Fibroblast of pulmonary artery (primary cell): ENCODE measurements around the gene TACR1.

Experiments
- DNase-seq: peaks from one replicate; pipeline ENCODE4 v3.0.0-alpha.2; 2010; ENCODE audit warnings: low read depth
- H3K4me3 ChIP-seq: replicated peaks from 2 replicates; pipeline ENCODE4 v1.5.1; 2011; ENCODE audit warnings: low read depth, mild to moderate bottlenecking, control low read depth, low read length, moderate library complexity
- CTCF ChIP-seq: IDR thresholded peaks from 2 replicates; pipeline ENCODE4 v1.5.1; 2011; ENCODE audit warnings: mild to moderate bottlenecking, control low read depth, low read length, inconsistent platforms; ENCODE audit errors: missing control alignments

The TACR1 gene

GRCh38 chr2:75195076-75195691 is 4.1 kb downstream of the TACR1 start:
- H3K4me3 ChIP-seq = no peak overlapping the region
- TF ChIP-seq CTCF = no peak
- DNase-seq = no peak

DNA sequence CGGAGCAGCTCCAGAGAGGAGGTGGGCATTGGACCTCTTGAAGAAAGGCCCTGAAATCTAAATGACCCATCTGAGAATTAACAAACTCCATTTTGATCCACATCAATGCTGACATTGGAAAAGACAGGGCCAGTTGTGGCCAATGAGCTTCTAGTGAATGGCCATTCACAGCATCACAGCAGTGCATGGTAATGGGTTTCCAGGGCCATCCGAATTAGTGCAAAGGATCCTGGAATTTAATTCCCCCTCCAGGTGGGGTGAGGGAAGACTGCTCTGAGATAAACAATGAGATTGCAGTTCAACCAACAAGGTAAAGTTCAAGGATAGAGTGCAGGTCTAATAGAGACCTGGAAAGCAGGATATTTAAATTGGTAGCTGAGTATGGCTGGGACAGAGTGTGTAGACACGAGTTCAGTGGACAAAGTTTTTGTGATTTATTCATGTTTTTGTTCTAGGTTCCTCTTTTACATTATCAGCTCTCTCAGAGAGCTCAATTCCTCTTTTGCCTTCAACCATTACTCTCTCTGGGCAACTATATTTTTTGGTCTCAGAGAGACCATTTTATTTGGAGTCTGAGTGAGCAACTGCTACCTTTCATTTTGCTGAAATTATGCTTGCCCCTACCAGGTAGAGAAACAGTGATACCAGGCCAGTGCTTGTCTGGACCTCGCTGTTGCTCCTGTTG is 5.0 kb downstream of the TACR1 start:
- no peak for DNase-seq
- no peak overlapping the region for H3K4me3 ChIP-seq
- TF ChIP-seq CTCF = no peak

- TF ChIP-seq CTCF = no peak
- H3K4me3 ChIP-seq = no peak overlapping the region
- DNase-seq = no peak
Measured at GRCh38 chr2:75192496-75192895, 6.8 kb downstream of the TACR1 start.

DNA sequence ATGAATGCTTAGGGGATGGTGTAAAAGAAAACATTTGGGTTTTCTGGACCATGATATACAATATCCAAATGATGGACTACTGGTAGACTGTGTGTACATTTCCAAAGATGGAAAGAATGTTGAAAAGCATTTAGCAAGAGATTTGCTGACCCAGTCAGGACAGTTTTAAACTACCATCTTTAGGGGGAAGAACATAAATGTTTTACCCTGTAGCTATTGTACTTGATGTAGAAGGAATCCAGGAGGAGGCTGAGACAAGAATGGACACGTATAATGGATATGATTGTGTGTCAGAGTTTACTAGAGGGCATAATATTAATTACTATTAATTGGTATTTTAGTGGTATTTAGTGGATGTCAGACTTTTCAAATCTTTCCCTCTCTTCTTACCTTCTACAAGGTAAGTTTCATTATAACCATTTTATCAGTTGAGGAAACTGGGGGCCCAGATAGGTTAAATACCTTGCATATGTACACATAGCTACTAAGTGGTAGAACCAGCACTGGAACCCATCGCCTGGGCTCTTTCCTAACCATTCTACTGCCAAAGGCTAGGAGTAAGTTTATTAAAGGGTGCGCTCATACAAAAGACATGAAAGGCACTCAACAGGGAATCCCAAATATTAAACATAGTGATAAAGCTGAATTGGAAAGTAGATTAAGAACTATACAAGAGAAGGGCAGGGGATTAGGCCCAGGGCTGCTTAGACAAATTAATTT is 8.9 kb downstream of the TACR1 start:
- no peak for TF ChIP-seq CTCF
- no peak overlapping the region for H3K4me3 ChIP-seq
- DNase-seq = no peak

DNA sequence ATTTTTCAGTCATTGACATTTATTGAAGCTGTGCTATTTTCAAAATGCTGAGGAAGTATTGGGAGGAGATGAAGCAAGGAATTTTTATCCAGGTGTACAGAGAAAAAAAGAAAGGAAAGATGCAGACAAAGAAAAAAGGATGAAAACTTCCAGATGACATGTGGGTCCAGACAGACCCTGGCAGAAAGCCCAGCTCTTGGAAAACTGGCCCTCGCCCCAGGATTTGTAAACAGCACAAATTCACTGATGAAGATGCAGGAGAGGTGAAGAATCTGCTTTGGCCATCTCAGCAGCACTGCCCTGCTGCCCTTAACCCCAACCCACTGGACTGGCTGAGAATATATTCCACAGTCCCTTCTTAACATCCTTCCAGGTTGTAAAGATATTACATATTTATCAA is 12.5 kb downstream of the TACR1 start:
- no peak overlapping the region for H3K4me3 ChIP-seq
- no peak for TF ChIP-seq CTCF
- peak; percentile 8 for DNase-seq

DNA sequence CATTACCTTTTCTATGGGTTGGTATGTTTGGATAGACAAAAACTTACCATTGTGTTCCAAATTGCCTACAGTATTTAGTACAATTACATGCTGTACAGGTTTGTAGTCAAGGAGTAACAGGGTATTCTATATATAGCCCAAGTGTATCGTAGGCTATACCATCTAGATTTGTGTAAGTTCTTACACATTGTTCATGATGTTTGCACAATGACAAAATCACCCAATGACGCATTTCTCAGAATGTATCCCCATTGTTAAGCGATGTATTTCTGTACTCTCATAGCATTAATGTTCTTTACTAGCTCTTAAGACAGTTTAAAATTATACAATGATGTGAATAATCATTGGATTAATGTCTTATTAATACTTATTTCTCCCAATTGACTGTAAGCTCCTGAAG is 16.7 kb downstream of the TACR1 start:
- DNase-seq = no peak
- no peak overlapping the region for H3K4me3 ChIP-seq
- no peak for TF ChIP-seq CTCF
